Measurements from ENCODE around the gene TMEM170A.
A peak's percentile ranks its signal among the peaks of the same experiment; 100 is the strongest.
"Not testable (repeated sequence)": the region's sequence is repeated elsewhere in the genome, so short reads cannot be mapped to it uniquely, and the experiment has no call there.

Gene TMEM170A

GRCh38 chr16:75464122-75464918 is at the start of gene TMEM170A:
Gene TMEM170A (minus strand): TSS chr16:75464689. CDS start chr16:75464600, 89 bp downstream.
- DNase-seq (ENCODE audit: low read depth, low spot score) = peak; percentile 98

DNA sequence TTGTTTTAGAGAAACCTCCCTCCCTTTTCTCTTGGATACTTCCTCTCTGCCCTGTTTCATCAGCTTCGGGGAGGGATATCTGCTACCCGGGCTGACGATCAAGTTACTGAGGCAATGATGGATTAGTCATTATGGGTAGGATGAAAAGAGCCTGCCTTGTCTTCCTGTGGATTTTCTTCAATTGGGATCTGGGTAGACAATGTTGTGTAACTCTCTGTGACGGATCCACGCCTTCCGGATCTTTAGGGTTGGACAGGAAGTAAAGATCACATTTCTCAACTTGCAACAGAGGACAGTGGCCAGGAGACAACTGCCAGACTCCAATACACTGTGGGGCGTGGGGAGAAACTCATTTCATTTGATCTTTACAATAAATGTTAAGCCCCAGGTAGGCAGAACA is 42.1 kb upstream of the TMEM170A start:
- no peak for DNase-seq (ENCODE audit: low read depth, low spot score)

DNA sequence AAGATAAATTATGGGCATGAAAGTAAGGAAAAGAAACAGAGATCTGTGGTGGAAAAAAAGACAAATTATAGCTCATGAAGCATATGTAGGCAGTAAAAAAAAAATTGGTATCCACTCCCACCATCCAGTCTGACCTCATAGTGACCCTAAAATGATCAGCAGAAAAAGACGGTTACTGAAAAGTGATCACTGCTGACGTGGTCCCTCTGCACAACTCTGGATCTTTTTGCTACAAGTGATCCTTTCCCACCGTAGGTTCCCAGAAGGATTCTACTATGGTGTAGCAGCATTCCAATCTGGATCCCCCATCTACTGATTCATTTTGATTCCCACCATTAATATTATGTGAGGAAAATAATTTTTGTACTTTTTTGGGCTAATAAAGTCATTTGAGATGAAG is 41.6 kb upstream of the TMEM170A start:
- DNase-seq (ENCODE audit: low read depth, low spot score) = no peak

DNA sequence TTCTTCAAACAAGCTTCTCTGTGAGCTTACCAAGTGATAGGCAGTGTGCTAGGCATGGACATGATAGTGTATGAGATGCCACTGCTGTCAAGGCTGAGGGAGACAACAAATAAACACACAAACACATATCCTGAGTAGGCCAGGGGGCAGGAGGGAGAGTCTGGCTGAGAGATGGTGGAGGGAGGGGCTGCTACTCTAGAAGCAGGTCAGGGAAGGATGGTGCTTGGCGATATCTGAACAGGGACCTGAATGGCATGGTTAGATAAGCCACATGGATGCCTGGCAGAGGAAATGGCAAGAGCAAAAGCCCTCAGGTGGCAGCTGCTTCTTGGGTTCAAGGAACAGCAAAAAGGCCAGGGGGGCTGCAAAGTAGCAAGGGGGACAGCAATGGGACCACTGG is 39.3 kb upstream of the TMEM170A start:
- DNase-seq (ENCODE audit: low read depth, low spot score) = no peak

GRCh38 chr16:75502916-75503605 is 38.6 kb upstream of the TMEM170A start:
- DNase-seq (ENCODE audit: low read depth, low spot score) = no peak

GRCh38 chr16:75501820-75502219 is 37.3 kb upstream of the TMEM170A start:
- not testable (repeated sequence) for DNase-seq (ENCODE audit: low read depth, low spot score)

GRCh38 chr16:75501359-75501758 is 36.9 kb upstream of the TMEM170A start:
- DNase-seq (ENCODE audit: low read depth, low spot score) = no peak

DNA sequence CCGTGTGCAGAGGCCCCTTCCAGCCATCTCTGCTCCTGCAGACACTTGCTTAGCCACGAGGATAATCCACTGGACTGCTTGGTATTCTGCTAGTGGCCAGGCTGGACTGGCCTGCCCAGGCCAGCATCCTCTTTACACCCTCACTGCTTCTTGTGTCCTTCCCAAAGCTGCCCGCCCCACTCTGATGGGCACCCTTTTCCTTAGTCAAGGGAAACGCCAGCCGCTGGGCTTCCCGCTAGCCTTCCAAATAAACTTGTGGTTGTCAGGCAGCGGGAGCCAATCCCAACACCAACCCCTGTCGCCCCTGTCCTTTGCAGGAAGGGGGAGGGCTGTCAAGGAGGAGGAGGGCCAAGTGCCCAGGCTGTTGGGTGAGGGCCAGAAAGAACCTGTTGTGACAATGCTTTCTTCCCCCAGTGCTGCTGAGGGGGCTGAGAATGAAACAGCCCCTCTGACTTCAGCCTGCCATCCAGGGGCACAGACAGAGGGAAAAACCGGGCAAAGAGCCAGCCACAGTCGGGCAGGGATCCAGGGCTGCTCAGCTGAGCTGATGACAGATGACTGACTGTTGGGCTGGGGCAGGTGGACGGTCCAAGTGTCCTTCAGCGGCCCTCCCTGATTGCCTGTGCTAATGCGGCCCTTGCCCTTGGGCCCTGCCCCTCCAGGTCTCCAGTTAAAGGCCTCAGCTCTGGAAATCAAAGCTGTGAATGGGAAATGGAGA is 34.3 kb upstream of the TMEM170A start:
- DNase-seq (ENCODE audit: low read depth, low spot score) = not testable (repeated sequence)

- no peak for DNase-seq (ENCODE audit: low read depth, low spot score)
These were observed 33.1 kb upstream of the TMEM170A start for GRCh38 chr16:75497558-75497957.

GRCh38 chr16:75495076-75495674 is 30.7 kb upstream of the TMEM170A start, which contains the start of gene CHST6:
Gene CHST6 (minus strand): TSS chr16:75495441. CDS start chr16:75479828, 15,613 bp downstream.
- no peak for DNase-seq (ENCODE audit: low read depth, low spot score)

DNA sequence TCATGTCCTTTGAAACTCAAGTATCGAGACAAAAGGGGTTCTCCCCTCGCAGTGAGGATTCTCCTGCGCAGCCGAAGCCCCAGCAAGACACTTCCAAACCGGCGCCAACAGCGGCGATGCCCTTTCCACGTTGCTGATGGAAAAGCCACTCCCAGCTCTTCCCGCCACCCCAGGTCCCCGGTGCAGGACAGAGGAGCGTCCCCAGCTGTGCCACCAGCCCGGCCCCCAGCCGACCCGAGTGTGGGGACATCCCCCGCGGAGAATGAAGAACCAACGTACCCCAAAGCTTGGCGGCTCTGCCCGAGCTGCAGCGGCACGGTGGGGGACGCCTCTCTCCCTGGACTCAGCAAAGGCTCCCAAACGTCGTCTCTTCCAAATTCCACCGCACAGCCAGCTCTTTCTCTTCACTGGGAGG is 30.2 kb upstream of the TMEM170A start:
- DNase-seq (ENCODE audit: low read depth, low spot score) = no peak

- no peak for DNase-seq (ENCODE audit: low read depth, low spot score)
These were observed 29.7 kb upstream of the TMEM170A start for GRCh38 chr16:75494184-75494583.

- DNase-seq (ENCODE audit: low read depth, low spot score) = no peak
These were observed 27.4 kb upstream of the TMEM170A start for GRCh38 chr16:75491876-75492275.

DNA sequence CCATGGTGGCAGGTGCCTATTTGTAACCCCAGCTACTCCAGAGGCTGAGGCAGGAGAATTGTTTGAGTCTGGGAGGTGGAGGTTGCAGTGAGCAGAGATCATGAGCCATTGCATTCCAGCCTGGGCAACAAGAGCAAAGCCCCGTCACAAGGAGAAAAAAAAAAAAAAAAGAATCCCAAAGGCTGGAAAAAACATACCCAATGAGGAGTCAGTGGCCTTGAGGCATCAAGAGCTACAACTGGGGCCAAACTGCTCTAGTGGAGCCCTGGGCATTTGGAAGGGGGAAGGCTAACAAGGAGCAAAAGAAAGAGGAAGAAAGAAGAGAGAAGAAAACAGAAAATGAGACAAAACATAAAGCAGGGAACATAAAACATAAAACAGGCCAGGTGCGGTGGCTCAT is 23.8 kb upstream of the TMEM170A start:
- DNase-seq (ENCODE audit: low read depth, low spot score) = no peak

- DNase-seq (ENCODE audit: low read depth, low spot score) = no peak
These were observed 22.3 kb upstream of the TMEM170A start for GRCh38 chr16:75486676-75487313.

DNA sequence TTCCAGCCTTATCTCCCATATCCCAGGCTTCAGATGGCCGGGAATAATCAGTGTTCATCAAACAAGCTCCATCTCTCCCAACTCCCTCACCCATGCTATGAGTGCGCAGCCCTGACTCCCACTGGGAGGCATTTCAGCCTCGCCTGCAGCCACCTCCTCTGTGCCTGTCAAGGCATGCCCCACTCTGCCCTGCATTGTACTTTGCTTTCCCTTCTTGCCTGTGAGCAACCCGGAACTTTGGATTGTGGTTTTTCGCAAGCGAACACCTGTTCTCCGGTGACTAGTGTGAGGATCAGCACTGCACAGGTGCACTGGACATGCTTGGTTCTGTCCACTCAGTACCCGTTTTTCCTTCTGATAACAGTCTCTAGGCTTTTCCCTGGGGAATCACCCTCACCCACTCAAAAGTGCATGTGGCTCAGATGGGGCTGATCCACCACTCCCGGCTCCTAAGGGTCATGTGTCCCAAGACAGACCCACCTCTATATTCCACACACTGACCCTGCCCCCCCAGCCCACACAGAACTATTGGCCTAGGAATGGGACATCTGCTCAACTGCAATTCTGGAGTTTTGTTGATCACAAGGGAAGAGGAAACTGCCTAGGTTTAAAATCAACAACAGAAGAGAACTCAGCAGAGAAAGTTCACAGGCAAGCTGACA is 21.7 kb upstream of the TMEM170A start:
- DNase-seq (ENCODE audit: low read depth, low spot score) = no peak

DNA sequence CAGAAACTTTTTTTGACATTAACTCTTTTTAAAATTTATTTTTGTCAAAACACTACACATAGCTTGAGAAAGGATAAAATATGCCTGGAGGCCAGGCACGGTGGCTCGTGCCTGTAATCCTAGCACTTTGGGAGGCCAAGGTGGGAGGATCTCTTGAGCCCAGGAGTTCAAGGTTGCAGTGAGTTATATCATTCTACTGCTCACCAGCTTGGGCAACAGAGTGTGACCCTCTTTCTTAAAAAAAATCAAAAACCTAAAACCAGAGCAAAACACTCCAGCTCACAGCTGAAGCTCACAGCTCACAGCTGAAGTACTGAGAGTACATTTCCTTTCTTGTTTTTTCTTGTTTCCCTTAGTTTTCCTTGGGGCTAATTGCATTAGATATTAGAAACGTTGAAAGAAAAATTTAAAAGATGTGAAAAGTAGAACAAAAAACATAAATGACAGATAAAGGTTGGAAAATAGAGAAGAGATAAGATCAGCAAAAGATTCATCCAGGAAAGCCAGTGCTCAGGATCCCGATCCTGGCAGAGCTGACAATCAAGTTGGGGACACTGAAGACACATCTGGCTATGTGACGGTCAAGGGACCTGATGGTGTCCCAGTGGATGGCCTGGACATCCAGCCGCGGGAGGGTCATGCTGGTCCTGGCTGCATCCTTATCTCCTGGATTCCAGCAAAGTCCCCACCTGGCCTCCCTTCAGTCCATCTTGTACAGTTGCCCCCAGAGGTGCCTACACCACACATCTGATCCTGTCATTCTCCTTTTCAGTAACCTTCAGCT is 20.9 kb upstream of the TMEM170A start:
- no peak for DNase-seq (ENCODE audit: low read depth, low spot score)

DNA sequence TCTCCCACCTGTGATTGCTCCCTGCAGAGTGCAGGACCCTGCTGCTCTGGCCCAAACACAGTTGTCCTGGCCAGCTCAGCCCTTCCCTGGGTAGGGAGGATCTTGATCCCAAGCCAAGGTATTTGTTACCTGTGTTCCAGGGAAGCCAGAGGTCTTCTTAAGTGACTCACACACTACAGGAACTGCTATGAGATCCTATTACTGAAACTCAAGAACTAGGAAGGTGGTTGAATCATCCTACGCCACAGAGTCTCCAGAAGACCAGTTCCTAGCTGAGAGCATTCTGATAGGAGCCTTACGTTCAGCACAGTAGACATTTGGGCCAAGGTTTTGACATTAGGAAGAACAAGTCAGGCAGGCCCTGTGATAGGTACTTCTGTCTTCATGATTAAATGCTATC is 18.7 kb upstream of the TMEM170A start:
- no peak for DNase-seq (ENCODE audit: low read depth, low spot score)

DNA sequence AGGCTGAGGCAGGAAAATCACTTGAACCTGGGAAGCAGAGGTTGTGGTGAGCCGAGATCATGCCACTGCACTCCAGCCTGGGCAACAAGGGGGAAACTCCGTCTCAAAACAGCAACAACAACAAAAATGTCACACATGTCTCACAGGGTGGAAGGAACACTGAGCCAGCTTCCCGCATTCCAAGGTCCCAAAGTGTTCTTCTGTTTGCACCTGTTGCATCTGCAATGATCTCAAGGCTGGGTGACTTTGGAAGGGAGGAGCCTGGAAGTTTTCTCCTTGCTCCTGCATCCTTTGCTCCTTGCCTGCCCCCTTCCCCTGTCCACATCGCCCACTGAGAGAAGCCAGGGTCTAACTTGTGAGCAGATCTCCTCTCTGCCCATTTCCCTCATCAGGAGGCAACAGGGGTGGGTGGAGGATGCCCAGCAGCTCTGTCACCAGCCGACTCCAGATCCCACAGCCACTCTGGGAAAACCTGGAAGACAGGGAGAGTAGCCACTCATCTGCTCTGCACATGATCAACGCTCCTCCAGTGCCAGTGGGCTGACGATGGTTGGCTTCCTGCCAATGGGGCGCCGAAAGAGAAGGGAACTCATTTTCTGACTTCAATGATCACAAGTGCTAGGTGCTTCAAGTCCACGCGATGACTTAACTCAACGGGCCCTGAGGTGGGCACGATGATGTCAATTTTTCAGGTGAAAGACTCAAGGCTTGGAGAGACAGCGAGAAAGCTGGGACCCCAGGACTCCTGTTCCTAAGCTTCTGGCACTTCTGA is 18.1 kb upstream of the TMEM170A start:
- no peak for DNase-seq (ENCODE audit: low read depth, low spot score)

All from activated naive CD8-positive, alpha-beta T cell treated with anti-CD3 and anti-CD28 coated beads, Interleukin-2, amount 50 U/mL, for 16 hours (primary cell).